HG03439 (cell line): ENCODE measurements around the gene EARS2.
"Not testable (repeated sequence)": the region's sequence is repeated elsewhere in the genome, so short reads cannot be mapped to it uniquely, and the experiment has no call there.

Experiments used
- ATAC-seq: cut with Tn5 transposase; IDR thresholded peaks from one replicate; pipeline ENCODE4 v1.9.1; 2021; ENCODE audit warnings: mild to moderate bottlenecking, moderate library complexity; ENCODE audit not compliant: unreplicated experiment

The EARS2 gene

DNA sequence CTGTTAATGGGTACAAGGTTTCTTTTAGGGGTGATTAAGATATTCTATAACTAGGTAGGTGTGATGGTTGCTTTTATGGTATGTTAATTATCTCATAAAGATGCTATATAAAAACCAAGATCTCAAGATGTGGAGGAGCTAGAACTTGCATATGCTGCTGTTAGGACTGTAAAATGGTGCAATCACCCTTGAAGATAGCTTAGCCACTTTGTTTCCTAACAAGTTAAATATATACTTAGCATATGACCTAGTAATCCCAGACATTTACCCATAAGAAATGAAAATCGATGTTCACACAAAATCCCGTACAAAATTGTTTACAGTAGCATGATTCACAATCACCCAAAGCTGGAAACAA, 71.9 kb downstream of the EARS2 start:
- ATAC-seq: no peak

DNA sequence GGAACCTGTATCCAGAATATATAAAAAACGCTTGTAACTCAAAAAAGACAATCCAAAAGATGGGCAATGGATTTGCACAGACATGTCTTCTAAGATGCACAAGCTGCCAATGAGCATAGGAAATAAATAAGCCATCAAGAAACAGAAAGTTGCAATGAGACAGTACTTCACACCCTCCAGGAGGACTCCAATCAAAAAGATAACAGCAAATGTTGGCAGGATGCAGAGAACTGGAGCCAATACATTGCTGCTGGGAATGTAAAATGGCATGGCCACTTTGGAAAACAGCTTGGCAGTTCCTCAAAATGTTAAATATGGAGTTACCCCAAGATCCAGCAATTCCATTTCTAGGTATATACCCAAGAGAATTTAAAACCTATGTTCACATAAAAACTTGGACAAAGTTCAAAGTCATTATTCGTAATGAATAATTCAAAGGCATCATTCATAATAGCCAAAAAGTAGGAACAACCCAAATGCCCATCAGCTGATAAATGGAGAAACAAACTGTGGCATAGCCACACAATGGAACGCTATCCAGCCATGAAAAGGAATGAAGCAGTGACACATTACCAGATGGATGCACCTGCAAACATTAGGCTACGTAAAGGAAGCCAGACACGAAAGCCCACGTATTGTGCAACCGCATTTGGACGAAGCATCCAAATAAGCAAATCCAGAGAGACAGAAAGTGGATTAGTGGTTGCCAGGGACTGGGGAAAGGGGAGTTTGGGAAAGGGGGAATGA, 72.5 kb downstream of the EARS2 start:
- no peak for ATAC-seq

DNA sequence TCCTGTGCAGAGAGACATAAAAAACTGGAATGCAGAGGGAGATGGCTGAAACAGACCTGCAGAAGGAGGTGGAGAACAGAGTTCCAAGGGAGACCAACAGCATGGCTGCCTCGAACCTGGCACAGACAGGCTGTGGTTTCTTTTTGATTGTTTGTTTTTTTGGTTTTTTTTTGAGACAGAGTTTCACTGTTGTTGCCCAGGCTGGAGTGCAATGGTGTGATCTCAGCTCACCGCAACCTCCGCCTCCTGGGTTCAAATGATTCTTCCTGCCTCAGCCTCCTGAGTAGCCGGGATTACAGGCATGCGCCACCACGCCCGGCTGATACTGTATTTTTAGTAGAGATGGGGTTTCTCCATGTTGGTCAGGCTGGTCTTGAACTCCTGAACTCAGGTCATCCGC, 73.7 kb downstream of the EARS2 start:
- not testable (repeated sequence) for ATAC-seq

DNA sequence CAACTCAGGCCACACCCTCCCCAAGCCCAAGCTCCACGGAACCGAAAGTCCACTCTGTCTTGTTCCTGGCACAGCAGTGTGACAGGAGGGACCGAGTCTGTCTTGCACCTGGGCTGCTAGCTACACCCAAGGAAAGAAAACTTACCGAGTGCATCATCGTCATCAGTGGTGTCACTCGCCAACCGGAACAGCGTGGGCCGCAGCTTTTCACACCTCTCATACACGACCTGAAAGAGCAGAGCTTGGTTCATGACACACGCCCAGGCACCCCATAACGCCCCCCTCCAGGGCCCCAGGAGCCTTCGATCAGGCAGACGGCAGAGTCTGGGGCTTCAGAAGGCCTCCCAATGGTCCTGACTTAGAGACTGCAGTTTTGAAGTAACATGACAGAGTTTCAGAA, 74.4 kb downstream of the EARS2 start:
- peak; percentile 84 for ATAC-seq

DNA sequence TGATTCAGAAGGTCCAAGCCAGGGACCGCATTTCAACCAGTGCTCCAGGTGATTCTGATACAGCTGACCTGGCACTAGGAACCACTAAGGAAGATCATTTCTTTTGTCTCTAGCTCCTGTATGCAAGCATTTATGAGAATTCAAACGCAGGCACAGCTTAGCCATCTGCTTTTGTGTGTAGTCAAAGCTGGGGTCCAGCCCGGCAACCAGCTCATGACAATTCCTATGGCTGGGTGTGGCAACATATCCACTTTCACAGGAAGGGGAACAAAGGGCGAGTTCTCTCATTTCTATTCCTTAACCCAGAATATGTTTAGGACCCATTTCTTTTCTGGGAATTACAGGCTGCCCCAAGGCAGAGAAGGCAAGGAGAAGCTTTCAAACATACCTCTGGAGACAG, 76.9 kb downstream of the EARS2 start:
- no peak for ATAC-seq

DNA sequence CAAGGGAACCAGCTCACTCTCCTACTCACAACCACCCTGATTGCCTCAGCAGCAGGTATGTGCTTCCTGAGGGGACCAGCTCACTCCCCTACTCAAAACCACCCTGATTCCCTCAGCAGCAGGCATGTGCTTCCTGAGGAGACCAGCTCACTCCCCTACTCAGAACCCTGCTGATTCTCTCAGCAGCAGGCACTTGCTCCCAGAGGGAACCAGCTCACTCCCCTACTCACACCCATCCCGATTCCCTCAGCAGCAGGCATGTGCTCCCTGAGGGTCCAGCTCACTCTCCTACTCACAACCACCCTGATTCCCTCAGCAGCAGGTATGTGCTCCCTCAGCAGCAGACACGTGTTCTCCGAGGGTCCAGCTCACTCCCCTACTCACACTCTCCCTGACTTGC, 78.0 kb downstream of the EARS2 start:
- no peak for ATAC-seq

DNA sequence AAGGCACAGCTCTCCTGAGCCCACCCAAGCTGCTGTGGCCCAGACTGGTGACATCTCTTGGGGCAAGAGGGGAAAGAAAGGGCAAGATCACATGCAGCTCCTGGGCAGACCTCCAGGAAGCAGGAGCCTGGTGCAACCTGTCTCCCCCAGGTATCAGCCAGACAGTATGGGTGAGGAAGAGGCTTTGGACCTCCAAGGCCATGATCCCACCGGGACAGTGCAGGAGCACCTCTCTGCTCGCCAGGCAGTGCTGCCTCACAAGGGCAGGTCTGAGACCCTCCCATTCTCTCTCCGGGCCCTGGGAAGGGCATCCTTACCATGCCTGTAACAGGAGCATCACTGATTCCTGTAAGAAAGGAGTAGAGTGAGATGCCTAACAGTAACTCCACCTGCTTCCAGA, 78.6 kb downstream of the EARS2 start:
- ATAC-seq: no peak

DNA sequence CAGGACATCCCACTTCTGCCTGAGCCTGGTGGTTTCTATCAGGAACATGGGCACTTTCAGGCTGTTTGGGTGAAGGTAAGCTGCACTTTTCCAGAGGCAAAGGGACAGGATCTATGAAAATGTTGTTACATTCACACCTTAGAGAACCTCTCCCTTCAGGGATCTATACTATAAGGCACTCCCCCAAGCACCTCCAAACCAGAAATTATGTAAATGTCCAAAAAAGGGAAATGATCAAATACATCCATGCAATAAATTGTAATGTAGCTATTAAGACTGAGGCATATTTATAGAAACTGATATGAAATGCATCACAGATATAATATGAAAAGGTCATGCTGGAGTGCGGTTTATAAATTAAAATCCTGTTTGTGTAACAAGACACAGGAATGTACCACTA, 80.9 kb downstream of the EARS2 start:
- no peak for ATAC-seq
